ENCODE data around the gene FRRS1L.

DNA sequence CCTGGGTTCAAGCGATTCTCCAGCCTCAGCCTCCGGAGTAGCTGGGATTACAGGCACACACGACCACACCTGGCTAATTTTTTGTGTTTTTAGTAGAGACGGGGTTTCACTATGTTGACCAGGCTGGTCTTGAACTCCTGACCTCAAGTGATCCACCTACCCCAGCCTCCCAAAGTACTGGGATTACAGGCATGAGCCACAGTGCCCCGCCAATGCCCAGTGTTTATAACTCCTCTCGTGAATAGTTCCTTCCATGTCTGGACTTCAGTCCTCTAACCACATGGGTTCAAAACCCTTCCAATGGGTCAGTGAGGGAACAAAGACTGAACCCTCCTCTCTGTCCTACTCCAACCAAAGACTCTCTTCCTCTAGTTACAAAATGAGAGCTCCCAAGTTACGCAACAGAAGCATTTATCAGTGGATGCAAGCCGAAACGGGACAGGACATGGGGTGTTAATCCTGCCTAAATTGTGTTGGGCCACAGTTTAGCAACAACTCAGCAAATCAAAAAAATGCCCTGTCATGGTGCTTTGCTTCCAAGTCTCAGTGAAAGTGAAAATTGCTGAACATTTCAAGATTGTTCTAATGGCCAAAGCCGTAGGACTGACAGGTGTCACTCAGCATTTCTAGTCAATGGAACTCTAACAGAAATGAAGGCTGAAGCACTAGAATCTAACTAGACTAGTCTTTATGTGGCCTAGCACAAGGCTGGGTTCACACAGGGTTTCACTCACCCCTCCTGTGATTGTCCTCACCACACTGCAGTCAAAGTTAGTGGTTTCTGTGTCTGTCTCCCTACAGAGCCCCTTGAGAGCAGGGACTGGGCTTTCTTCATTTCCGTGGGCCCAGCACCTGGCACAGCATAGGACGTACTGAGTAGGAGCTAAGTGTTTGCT is 44.1 kb downstream of the FRRS1L start:
- TF ChIP-seq, protein P1, sequence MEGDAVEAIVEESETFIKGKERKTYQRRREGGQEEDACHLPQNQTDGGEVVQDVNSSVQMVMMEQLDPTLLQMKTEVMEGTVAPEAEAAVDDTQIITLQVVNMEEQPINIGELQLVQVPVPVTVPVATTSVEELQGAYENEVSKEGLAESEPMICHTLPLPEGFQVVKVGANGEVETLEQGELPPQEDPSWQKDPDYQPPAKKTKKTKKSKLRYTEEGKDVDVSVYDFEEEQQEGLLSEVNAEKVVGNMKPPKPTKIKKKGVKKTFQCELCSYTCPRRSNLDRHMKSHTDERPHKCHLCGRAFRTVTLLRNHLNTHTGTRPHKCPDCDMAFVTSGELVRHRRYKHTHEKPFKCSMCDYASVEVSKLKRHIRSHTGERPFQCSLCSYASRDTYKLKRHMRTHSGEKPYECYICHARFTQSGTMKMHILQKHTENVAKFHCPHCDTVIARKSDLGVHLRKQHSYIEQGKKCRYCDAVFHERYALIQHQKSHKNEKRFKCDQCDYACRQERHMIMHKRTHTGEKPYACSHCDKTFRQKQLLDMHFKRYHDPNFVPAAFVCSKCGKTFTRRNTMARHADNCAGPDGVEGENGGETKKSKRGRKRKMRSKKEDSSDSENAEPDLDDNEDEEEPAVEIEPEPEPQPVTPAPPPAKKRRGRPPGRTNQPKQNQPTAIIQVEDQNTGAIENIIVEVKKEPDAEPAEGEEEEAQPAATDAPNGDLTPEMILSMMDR (IDR thresholded peaks at IDR 0.05), result no peak
- TF ChIP-seq POLR2A (IDR thresholded peaks at IDR 0.05), result no peak
- no peak for TF ChIP-seq EP300 (IDR thresholded peaks at IDR 0.05)
